CD4-positive, alpha-beta T cell treated with Interleukin-6 at 100 ng/mL for 8 hours (primary cell): Measurements from ENCODE around the gene BCL7B.
"Not testable (repeated sequence)": the region's sequence is repeated elsewhere in the genome, so short reads cannot be mapped to it uniquely, and the experiment has no call there.

Experiments
- DNase-seq: peaks from one replicate; pipeline ENCODE4 v3.0.0-alpha.2; 2020; ENCODE audit warnings: mixed read lengths, low spot score

Gene BCL7B

DNA sequence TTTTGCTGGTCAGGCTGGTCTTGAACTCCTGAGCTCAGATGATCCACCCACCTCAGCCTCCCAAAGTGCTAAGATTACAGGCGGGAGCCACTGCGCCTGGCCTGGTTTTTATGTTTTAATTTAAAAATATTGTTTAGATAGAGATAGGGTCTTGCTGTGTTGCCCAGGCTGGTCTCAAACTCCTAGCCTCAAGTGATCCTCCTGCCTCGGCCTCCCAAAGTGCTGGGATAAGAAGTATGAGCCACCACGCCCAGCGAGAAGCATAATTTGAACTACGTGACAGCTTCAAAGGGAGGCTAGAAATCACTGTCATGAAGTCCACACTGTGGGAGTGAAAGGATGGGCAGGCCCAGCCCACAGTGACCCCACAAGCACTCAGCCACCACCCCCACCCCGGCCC lies 21.6 kb downstream of the BCL7B start:
- DNase-seq: not testable (repeated sequence)

DNA sequence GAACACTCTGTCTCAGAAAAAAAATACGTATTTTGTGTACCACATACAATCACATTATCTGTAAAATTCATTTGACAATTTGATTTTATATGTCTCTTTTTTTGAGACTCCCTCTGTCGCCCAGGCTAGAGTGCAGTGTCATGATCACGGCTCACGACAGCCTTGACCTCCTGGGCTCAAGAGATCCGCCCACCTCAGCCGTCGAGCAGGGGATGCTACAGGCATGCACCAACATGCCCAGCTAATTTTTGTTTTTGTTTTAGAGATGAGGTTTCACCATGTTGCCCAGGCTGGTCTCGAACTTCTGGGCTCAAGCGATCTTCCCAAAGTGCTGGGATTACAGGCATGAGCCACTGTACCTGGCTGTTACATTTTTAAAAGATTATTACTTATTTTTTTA lies 23.7 kb downstream of the BCL7B start:
- DNase-seq: no peak

DNA sequence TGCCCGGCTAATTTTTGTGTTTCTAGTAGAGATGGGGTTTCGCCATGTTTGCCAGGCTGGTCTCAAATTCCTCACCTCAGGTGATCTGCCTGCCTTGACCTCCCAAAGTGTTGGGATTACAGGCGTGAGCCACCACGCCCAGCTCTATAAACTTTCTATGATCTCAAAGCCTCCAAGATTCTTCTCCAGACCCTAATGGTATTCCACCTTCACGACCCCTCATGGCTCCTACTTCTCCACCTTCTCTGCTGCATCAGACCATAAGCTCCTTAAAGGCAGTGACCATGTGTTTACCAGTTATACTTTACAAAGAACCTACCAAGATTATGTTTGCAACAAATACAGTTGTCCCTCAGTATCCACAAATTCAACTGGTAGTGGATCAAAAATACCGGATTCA lies 25.3 kb downstream of the BCL7B start:
- DNase-seq: no peak

- no peak for DNase-seq
Measured at GRCh38 chr7:73530800-73531199, 26.7 kb downstream of the BCL7B start.

DNA sequence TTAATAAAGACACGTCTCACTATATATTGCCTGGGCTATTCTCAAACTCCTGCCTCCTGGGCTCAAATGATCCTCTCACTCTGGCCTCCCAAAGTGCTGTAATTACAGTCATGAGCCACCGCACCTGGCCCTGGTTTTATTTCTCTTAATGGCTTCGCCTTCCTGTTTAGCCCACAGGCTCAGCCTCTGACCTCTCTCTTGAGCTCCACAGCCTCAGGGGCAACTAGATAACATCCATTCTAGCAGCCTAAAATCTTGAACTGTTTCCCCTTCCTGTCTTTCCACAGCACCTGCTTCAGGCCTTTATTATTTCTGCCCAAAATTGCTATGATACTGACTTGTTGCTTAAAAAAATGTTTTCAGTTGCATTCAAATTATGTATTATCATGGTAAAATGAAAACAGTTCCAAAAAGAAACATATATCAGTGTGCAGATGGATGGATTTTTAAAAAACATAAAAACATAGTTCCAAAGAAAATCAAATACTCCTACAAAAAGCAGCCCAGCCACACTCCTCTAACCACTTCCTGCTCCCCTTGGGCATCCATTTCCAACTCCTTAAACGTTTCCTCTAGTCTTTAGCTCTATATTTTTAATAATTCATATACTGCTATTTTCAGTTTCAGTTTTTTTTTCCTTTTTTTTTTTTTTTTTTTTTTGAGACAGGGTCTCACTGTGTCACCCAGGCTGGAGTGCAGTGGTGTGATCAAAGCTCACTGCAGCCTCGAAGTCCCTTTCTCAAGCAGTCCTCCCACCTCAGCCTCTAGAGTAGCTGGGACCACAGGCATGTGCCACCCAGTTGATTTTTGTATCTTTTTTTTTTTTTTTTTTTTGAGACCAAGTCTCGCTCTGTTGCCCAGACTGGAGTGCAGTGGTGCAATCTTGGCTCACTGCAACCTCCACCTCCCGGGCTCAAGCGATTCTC lies 30.3 kb downstream of the BCL7B start:
- no peak for DNase-seq

DNA sequence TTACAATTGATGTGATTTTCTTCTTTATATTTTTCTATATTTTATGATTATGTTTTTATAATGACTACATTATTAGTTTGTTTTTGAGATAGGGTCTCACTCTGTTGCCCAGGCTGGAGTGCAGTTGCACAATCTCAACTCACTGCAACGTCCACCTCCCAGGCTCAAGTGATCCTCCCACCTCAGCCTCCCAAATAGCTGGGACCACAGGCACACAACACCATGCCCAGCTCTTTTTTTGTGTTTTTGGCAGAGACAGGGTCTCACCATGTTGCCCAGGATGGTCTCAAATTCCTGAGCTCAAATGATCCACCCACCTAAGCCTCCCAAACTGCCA lies 31.4 kb downstream of the BCL7B start:
- DNase-seq: not testable (repeated sequence)

DNA sequence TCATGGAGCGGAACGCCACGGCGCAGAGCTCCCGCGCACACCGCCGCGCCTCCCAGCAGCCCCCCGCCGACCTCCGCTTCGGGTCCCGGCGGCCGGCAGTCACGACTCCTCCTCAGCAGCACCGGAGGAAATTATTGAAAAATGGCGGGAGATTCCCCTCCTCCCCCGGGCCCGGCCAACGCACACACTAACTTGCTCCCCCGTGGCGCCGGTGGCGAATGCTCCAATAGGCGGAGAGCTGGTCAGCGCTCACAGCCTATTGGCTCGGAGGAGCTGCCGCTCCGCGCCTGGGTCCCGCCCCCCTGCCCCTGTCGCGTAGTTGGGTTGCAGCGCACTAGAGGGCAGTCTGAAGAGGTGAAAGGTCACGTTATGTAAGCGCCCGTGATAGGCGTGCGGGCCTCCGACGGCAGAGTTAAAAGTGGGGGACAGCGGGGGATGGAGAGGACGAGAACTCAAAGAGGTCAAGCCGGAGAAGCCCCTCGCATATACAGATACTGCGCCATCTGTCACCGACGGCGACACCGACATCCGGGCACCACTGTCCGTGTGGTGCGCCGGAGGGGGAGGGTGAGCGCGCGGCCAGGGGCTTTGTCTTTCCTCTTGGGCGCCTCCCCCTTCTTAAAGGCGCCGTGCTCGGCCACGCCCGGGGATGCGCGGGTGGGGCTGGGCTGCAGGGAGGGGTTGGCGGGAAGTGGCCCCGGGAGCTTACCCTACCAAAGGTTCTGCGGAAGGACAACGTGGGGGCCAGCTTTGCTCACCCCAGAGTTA lies 35.2 kb downstream of the BCL7B start, which contains the start of gene BAZ1B:
Gene BAZ1B, minus strand, starts transcription at position 189 of the 768 bp plus-strand sequence. CDS start 360 bp downstream, outside the sequence.
- peak; percentile 97 for DNase-seq

- DNase-seq: no peak
Measured at GRCh38 chr7:73521636-73522104, 35.8 kb downstream of the BCL7B start.

DNA sequence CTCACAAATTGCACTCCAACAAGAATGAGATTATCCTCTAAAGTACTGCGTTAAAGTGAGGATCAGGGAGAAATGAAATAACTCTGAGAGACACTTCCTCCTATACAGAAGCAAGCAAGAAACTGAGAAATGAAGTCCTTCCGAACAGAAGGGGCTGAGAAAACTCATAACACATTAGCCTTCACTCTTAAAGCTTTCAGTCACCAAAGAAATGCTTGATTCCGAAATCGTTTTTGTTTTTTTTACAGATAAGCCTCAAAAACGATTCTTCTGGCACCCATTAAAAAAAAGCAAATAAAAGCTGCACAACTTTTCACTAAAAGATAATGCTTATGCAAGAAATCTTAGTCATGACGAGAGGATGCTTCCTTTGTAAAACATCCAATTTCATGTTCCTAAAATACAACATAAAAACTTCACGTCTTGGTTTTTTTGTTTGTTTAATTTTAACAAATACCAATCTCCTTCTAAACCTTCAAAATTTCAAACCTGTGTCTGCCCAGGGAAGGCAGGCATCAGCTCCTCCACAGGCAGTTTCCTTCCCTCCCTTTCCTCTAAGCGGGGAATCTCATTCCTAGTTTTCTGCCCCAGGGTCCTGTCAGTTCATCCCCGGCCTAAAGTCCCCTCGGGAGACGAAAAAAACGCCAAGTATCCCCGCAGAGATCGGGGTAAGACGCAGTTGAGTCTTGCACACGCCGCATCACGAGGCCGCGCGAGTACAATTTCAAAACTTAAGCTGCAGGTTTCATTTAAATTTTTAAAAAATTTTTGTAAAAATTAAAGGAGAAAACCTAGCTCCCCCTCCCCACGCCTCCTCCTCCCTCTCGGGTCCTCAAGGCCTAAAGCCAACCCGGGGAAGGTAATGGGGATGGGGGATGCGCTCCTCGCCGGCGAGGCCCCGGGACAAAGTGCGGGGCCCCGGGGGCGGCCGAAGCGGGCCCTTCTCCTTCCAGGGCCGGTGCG lies 36.5 kb downstream of the BCL7B start:
- no peak for DNase-seq

GRCh38 chr7:73519867-73520672 lies 37.4 kb downstream of the BCL7B start:
- DNase-seq: peak; percentile 23

- DNase-seq: no peak
Measured at GRCh38 chr7:73518470-73518869, 39.0 kb downstream of the BCL7B start.

DNA sequence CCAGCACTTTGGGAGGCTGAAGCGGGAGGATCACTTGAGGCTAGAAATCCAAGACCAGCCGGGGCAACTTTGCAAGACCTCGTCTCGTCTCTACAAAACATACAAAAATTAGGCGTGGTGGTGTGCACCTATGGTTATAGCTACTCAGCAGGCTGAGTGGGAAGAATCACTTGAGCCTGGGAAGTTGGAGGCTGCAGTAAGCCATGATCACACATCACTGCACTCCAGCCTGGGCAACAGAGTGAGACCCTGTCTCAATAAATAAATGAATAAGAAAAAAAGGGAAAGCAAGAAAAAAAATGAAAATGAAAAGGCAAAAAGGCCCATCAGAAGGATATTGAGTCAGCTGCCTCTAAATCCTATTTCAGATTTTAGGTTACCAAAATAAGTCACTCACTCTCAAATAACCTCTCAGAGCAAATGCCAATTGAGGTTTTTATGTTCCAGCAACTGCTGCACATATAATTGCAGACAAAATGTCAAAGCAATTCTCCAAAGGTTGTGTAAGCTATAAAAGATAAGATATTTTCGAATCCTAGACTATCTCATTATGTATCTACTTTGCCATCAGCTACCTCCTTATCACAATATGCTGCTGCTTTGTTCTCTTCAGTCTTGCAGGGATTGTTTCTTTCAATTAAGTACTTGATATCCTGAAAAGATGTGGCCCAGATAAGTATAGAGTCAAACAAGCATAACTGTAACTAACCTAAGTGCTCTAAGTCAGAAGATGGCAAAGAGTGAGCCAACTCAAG lies 40.1 kb downstream of the BCL7B start:
- no peak for DNase-seq

- DNase-seq: no peak
Measured at GRCh38 chr7:73515178-73515577, 42.3 kb downstream of the BCL7B start.

GRCh38 chr7:73512018-73512780 lies 45.3 kb downstream of the BCL7B start:
- DNase-seq: no peak

- DNase-seq: no peak
Measured at GRCh38 chr7:73509463-73509862, 48.0 kb downstream of the BCL7B start.

GRCh38 chr7:73507556-73507955 lies 49.9 kb downstream of the BCL7B start:
- DNase-seq: no peak

DNA sequence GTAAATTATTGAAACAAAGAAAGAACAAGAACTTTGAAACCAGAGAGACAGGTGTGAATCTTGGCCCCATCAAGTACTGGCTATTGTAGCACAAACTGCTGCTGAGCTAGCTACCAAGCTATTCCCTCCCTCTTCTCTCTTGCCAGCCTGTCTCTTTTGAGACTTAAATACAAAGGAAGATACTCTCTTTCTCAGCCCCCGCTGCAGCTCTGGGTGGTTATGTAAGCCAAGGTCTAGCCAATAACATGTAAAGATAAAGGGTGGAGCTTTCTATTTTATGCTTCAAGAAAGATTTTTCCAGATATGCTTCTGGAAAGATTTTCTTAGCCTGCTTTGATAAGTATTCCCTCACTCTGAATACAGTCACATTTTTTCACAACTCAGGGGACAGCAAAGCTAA lies 52.6 kb downstream of the BCL7B start:
- no peak for DNase-seq

DNA sequence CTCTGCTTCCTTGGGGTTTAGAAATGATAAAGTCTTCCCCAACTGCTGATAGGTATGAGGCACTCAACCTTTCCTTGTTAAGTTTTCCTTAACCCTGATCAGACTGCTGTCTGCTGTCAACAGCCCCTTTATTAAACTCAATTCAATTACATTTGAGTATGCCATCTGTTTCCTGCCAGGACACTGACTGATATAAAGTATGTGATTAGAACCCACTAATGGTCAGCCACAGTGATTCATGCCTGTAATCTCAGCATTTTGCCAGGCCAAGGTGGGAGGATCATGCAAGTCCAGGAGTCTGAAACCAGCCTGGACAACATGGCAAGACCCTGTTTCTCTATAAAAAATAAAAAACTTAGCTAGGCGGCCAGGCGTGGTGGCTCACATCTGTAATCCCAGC lies 53.5 kb downstream of the BCL7B start:
- no peak for DNase-seq

GRCh38 chr7:73503229-73503628 lies 54.3 kb downstream of the BCL7B start:
- no peak for DNase-seq
